Tongue (tissue), 2 donors: ENCODE measurements around the gene STRADB. TPM values are rescaled to one million over a fixed set of nuclear protein-coding genes. Genes with fewer than 3 reads are reported as not detected.
"Not testable (repeated sequence)": the region's sequence is repeated elsewhere in the genome, so short reads cannot be mapped to it uniquely, and the experiment has no call there.

ENCODE experiments used
- DNase-seq: peaks from one replicate; pipeline ENCODE4 v3.0.0-alpha.2; 2015
- total RNA-seq: library from RNA; depleted of rRNA; stranded (reverse); fragments of >200 nt; gene quantifications from one replicate; pipeline ENCODE4 v1.2.3, GENCODE V29; 2014

STRADB gene
- total RNA-seq, 1 donor from 2014 or later: 25.1 TPM

DNA sequence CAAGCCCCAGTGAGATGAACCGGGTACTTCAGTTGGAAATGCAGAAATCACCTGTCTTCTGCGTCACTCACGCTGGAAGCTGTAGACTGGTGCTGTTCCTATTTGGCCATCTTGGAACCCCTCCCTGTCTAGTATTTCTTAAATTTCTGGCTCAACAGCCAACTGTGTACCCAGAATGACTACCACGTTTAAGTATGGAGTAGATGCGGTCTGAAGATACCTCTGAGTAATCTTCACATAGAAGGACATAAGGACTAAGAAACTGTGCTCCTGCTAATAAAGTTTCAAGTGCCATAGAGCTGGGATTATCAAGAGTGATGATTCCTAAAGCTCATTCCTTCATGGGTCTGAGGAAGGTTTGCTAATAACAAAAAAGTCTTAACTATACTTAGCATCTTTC is 20.7 kb upstream of the STRADB start:
- no peak for DNase-seq

GRCh38 chr2:201432038-201432620 is 19.4 kb upstream of the STRADB start:
- peak; percentile 22 for DNase-seq

GRCh38 chr2:201432621-201433393 is 18.7 kb upstream of the STRADB start:
- peak; percentile 41 for DNase-seq

- no peak for DNase-seq
These were observed 18.0 kb upstream of the STRADB start for GRCh38 chr2:201433394-201433995.

GRCh38 chr2:201436141-201436540 is 15.4 kb upstream of the STRADB start:
- no peak for DNase-seq

DNA sequence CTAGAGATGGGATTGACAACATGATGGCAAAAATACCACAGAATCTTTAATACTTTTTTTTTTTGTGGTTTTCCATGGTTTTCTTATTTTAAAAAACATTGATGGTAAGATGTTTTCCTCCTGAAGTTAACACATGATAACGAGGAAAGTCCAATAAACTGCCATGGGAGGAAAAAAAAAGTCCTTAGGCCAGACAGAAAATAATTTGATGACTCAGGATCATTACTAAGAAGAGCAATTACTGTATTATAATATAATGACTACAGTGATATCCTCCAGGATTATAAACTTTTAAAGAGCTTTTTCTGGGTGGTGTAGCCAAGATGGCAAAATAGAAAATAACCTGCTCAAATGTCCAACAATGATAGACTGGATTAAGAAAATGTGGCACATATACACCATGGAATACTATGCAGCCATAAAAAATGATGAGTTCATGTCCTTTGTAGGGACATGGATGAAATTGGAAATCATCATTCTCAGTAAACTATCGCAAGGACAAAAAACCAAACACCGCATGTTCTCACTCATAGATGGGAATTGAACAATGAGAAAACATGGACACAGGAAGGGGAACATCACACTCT is 12.1 kb upstream of the STRADB start:
- DNase-seq: not testable (repeated sequence)

GRCh38 chr2:201440182-201440581 is 11.4 kb upstream of the STRADB start:
- DNase-seq: peak; percentile 69

DNA sequence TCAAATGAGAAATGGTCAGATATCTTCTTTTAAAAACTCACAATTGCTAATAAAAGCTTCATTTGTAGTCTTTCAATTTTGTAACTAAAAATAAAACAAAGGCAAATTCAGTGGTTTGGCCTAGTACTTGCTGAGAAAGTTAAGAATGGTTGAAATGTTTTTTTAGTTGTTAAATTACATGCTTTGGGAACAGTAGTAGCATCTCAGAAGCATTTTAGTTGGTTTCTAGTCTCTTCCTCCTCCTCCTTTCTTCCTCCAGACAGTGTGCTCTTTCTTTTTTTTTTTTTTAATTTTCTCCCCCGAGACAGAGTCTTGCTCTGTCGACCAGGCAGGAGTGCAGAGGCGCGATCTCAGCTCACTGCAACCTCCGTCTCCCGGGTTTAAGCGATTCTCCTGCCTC is 10.1 kb upstream of the STRADB start:
- DNase-seq: no peak

DNA sequence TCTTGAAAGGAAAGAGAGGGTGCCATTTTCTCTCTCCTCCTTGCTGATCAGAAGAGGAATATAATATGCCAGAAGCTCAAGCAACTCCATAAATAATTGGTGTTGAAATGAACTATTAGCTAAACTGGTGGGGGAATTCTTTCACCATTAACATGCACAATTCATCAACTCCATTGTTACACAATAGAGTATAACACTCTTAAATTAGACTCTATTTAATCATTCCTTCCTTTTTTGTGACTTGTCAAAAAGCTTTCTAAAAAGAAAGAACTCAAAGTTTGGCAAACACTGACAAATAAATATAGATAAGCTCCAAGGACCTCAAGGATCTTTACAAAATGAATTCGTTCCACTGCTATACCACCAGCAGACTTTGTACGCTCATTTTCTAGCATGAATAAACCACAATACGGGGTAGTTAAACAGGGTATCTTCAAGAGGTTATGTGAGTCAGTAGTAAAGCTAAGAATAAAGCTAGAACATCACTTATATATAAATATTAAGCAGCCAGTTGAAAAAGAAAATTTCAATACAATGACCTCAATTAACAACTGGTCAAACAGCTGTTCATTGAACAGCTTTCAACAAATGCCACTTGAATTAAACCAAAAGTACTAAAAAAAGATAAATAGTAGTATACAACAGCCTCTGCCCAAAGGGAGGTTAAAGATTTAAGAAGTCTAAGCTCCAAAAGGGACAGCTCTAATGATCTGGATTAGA is 6.6 kb upstream of the STRADB start:
- DNase-seq: no peak

GRCh38 chr2:201447086-201447485 is 4.5 kb upstream of the STRADB start:
- no peak for DNase-seq

DNA sequence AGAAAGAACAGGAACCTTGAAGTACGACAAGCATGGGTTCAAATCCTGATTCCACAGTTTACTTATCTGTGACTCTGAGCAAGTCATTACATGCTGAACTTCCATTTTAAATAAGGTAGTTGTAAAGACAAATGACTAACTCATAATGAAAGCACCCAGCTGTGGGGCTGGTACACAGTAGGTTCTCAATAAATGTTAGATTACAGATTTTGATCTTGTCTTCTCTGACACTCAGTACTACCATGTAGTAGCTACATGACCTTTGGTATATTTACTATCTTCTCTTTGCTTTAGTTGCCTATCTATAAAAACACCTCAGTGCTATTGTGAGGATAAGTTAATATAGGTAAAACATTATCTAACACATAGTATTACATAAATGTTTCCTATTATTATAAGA is 3.5 kb upstream of the STRADB start:
- no peak for DNase-seq

GRCh38 chr2:201448701-201449100 is 2.8 kb upstream of the STRADB start:
- DNase-seq: no peak

DNA sequence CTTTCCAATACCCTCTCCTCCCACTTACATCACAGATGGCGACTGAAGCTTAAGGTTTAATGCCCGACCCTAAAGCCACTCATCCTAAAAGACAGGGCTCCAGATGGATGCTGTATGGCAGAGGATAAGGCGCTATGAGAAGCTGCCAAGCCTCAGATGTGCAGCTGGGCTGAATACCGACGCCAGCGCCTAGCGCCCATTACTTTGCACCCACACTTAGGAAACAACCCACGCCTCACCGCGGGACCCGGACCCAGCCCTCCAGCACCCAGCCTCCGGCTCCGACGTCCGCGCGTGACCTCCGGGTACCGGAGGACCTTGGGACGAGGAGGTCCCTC is 617 bp upstream of the STRADB start:
- no peak for DNase-seq

DNA sequence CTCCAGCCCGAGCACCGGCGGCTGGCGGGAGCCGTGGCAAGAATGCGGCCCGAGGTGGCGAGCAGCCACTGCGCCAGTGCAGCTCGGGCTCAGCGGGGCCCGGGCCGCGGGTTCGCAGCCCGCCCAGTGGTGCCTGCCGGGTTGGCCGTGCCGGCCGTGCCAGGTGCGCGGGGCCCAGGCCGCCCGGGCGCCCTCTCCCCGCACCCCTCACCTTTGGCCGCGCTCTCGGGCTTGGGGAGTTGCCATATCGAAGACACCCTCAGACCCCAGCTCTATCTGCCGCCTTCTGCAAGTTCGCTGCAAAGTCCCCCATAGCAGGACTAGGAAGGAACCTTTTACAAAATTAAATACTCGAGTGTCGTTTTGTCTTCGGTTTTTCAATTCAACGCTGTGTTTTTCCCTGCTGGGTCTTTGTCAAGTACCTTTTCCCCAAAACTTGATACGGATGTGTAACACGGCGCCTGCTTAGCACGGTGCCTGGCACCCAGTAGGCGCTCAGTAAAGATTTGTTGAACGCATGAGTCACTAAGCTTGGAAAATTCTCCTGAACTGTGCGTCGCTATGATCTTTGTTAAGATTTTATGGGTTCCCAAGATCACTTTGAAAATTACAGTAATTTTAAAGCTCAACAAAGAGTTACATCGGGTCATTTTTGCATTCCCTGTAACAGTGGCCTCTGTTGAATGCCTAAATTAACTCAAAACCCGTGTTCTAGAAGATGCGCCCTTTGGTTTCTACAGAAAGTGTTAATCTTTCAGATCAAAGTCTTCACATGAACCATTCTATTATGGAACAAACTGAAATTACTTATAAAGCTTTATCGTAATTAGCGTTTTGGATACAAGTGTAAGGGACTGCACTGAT is 750 bp downstream of the STRADB start:
- DNase-seq: peak; percentile 30

DNA sequence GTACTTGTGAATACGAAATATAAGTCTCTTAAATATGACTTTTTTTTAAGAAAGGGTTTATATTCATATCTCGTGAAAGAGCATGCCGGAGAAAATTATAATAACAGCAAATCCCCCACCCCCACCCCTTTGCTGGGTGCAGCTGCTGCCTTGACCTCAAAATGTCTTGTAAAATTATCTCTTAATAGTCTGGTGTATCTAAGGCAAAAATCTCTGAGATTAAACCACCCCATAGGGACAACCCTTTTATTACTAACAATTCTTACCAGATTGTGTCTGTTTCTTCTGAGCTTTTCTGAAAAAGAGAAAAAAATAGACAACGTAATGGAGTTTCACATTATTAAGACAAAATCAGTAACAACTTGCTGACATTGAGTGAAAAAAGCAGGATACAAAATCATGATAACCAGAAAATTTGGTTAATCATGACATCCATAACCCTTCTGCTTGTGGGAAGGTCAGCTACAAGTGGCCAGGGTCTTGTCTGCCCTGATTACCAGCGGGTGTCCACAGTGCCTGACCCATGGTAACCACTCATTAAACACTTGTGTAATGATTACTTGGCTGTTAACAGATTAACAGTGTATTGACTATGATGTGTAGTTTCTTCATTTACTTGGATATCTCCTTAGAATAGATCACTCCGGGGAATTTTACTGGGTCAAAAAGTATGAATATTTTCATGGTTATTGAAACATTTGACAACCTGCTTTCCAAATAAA is 1.5 kb downstream of the STRADB start:
- DNase-seq: peak; percentile 42

DNA sequence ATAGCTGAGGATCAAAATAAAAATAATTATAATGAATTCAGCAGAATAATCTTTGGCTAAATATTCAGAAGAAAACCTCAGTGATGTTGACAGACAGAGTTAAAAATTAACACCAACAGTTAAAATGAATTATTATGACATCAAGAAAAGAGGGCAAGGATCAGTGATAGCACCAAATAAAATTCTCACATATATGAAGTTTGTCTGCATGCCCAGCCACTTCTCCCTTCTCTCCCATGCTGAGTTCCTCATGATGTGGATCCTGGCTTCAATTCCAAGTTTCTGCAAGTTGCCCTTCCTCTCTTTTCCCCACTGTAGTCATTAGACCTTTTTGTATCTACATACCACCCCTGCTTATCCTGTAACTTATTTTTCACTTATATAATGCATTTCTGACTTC is 6.8 kb downstream of the STRADB start:
- no peak for DNase-seq

- no peak for DNase-seq
These were observed 9.0 kb downstream of the STRADB start for GRCh38 chr2:201460532-201460931.

- DNase-seq: no peak
These were observed 13.0 kb downstream of the STRADB start for GRCh38 chr2:201464547-201464946.

- DNase-seq: no peak
These were observed 14.0 kb downstream of the STRADB start for GRCh38 chr2:201465524-201465971.

GRCh38 chr2:201466050-201466675 is 14.6 kb downstream of the STRADB start:
- DNase-seq: peak; percentile 82
